Caco-2 (cell line): ENCODE data around the gene MYO9A. TPM values are rescaled to one million over a fixed set of nuclear protein-coding genes. Genes with fewer than 3 reads are reported as not detected.

ENCODE experiments used
- BruUV-seq: library from RNA; stranded (reverse); fragments of 400-500 nt; replicated peaks from 2 replicates; lab custom pipeline; 2021; lab: Mats Ljungman, UMichigan
- CTCF ChIA-PET: fragments of 300-600 bp; sonication (Branson Sonifier 250); formaldehyde crosslinking; loops from one replicate; lab custom pipeline; 2022; ENCODE audit warnings: antibody characterized with exemption; lab: Charles Lee
- POLR2A ChIA-PET: fragments of 300-600 bp; sonication (Branson Sonifier 250); formaldehyde crosslinking; loops from one replicate; lab custom pipeline; 2022; ENCODE audit warnings: antibody characterized with exemption; lab: Charles Lee
- DNase-seq, 2 experiments: peaks; one replicate each; pipeline versions ENCODE4 v3.0.0 to v3.0.0-alpha.2; 2020 to 2022
- H3K27me3 ChIP-seq: replicated peaks from 2 replicates; pipeline ENCODE4 v1.6.0; 2011; ENCODE audit warnings: low read length; ENCODE audit not compliant: control insufficient read depth, insufficient read depth
- H3K36me3 ChIP-seq: 2 replicates; pipeline ENCODE4 v1.5.1; 2011; ENCODE audit warnings: low read length; ENCODE audit not compliant: control insufficient read depth, insufficient read depth
- H3K4me1 ChIP-seq: fragments of 250-450 bp; sonication (Bioruptor Pico); 2 replicates; pipeline ENCODE4 v1.5.1; 2020; ENCODE audit warnings: mild to moderate bottlenecking
- H3K4me3 ChIP-seq: 2 replicates; pipeline ENCODE4 v1.5.1; 2011; ENCODE audit warnings: low read depth, mild to moderate bottlenecking, control low read depth, low read length
- H3K9me3 ChIP-seq: fragments of 250-450 bp; sonication (Bioruptor Pico); 2 replicates; pipeline ENCODE4 v1.5.1; 2020; ENCODE audit warnings: mild to moderate bottlenecking, moderate library complexity
- H3K27ac Mint-ChIP-seq: one replicate; pipeline ENCODE4 v1.8.0; 2022; ENCODE audit warnings: mixed read lengths; ENCODE audit not compliant: unreplicated experiment
- H3K27me3 Mint-ChIP-seq: one replicate; pipeline ENCODE4 v1.8.0; 2022; ENCODE audit warnings: mixed read lengths; ENCODE audit not compliant: insufficient read depth, unreplicated experiment
- H3K36me3 Mint-ChIP-seq: one replicate; pipeline ENCODE4 v1.8.0; 2022; ENCODE audit warnings: mild to moderate bottlenecking, mixed read lengths; ENCODE audit not compliant: insufficient read depth, unreplicated experiment
- H3K4me1 Mint-ChIP-seq: one replicate; pipeline ENCODE4 v1.8.0; 2022; ENCODE audit warnings: low read depth, mixed read lengths; ENCODE audit not compliant: unreplicated experiment
- H3K4me3 Mint-ChIP-seq: one replicate; pipeline ENCODE4 v1.8.0; 2022; ENCODE audit warnings: mild to moderate bottlenecking, moderate library complexity, mixed read lengths; ENCODE audit not compliant: unreplicated experiment
- H3K9me3 Mint-ChIP-seq: one replicate; pipeline ENCODE4 v1.8.0; 2022; ENCODE audit warnings: mixed read lengths; ENCODE audit not compliant: unreplicated experiment
- CTCF ChIP-seq, 2 experiments: fragments of 200-600 bp in 1 of 2; IDR thresholded peaks; 1 replicate in 1 of 2; 2 replicates in 1 of 2; pipeline versions ENCODE4 v1.5.1 to v1.8.0; 2011 to 2022; ENCODE audit warnings: antibody characterized with exemption in 1 of 2, control low read depth in 1 of 2, inconsistent platforms in 1 of 2, low read depth in 1 of 2, low read length in 1 of 2, mild to moderate bottlenecking in 1 of 2, moderate library complexity in 1 of 2; ENCODE audit not compliant: insufficient read depth in 1 of 2, severe bottlenecking in 1 of 2, unreplicated experiment in 1 of 2
- intact Hi-C: fragments of 100-400 bp; cut with micrococcal nuclease; formaldehyde crosslinking; loops from one replicate; pipeline ENCODE4 v1.10.0; 2022; ENCODE audit not compliant: unreplicated experiment
- total RNA-seq: library from RNA; stranded (reverse); gene quantifications from 2 replicates; pipeline ENCODE4 v1.2.3, GENCODE V29; 2022

Gene MYO9A
- total RNA-seq, 1 experiment from 2014 or later: 71.9 TPM

GRCh38 chr15:72034859-72035650 is 82.9 kb downstream of the MYO9A start:
- ChIA-PET CTCF (no interaction called here), POLR2A (no interaction called here)
- BruUV-seq: no TSS peak
- Mint-ChIP-seq H3K4me1 (peaks cover 21% of the 10 kb centered on the region), H3K27ac (no peak overlapping the region), H3K27me3 (no peaks in the 10 kb centered on the region), H3K4me3 (no peak overlapping the region), H3K9me3 (no peaks in the 10 kb centered on the region), H3K36me3 (peaks cover 46% of the 10 kb centered on the region)
- Histone ChIP-seq H3K36me3 (no peaks in the 10 kb centered on the region; the same call in 1 of the 2 replicates), H3K4me1 (0 out of 2 replicates have a peak, but pooled peaks cover 6% of the 10 kb centered on the region), H3K9me3 (no peaks in the 10 kb centered on the region; the same call in 1 of the 2 replicates), H3K4me3 (no peak overlapping the region), H3K27me3 (no peaks in the 10 kb centered on the region)
- intact Hi-C loops: no loop called here
- no peak for DNase-seq
- TF ChIP-seq CTCF (IDR thresholded peaks at IDR 0.05; ENCODE audit: insufficient read depth in 1 of 2, low read depth in 1 of 2, low read length in 1 of 2, severe bottlenecking in 1 of 2, unreplicated experiment in 1 of 2): no peak

GRCh38 chr15:72034351-72034750 is 83.6 kb downstream of the MYO9A start:
- no peaks in the 10 kb centered on the region for H3K9me3 Mint-ChIP-seq
- Histone ChIP-seq H3K36me3 (no peaks in the 10 kb centered on the region), H3K4me1 (0 out of 2 replicates have a peak, but pooled peaks cover 6% of the 10 kb centered on the region), H3K4me3 (no peak overlapping the region), H3K9me3 (no peaks in the 10 kb centered on the region; the same call in 1 of the 2 replicates), H3K27me3 (no peaks in the 10 kb centered on the region)
- ChIA-PET CTCF (no interaction called here), POLR2A (no interaction called here)
- no peak overlapping the region for H3K4me3 Mint-ChIP-seq
- H3K27me3 Mint-ChIP-seq: no peaks in the 10 kb centered on the region
- no peak for DNase-seq
- H3K36me3 Mint-ChIP-seq: peaks cover 41% of the 10 kb centered on the region
- H3K27ac Mint-ChIP-seq: no peak overlapping the region
- TF ChIP-seq CTCF (IDR thresholded peaks at IDR 0.05; ENCODE audit: insufficient read depth in 1 of 2, low read depth in 1 of 2, low read length in 1 of 2, severe bottlenecking in 1 of 2, unreplicated experiment in 1 of 2): no peak
- BruUV-seq: no TSS peak
- peaks cover 21% of the 10 kb centered on the region for H3K4me1 Mint-ChIP-seq
- intact Hi-C loops: no loop called here

GRCh38 chr15:72033711-72034110 is 84.2 kb downstream of the MYO9A start:
- H3K9me3 Mint-ChIP-seq: no peaks in the 10 kb centered on the region
- H3K36me3 Mint-ChIP-seq: peaks cover 41% of the 10 kb centered on the region
- H3K27me3 ChIP-seq: no peaks in the 10 kb centered on the region
- H3K9me3 ChIP-seq: no peaks in the 10 kb centered on the region; the same call in 1 of the 2 replicates
- DNase-seq: no peak
- H3K36me3 ChIP-seq: no peaks in the 10 kb centered on the region
- intact Hi-C loops: no loop called here
- H3K27ac Mint-ChIP-seq: no peak overlapping the region
- H3K27me3 Mint-ChIP-seq: no peaks in the 10 kb centered on the region
- H3K4me3 ChIP-seq: no peak overlapping the region
- H3K4me3 Mint-ChIP-seq: no peak overlapping the region
- H3K4me1 Mint-ChIP-seq: peaks cover 21% of the 10 kb centered on the region
- ChIA-PET POLR2A (no interaction called here), CTCF (no interaction called here)
- no peak for TF ChIP-seq CTCF (IDR thresholded peaks at IDR 0.05; ENCODE audit: insufficient read depth in 1 of 2, low read depth in 1 of 2, low read length in 1 of 2, severe bottlenecking in 1 of 2, unreplicated experiment in 1 of 2)
- no TSS peak for BruUV-seq
- H3K4me1 ChIP-seq: 0 out of 2 replicates have a peak, but pooled peaks cover 6% of the 10 kb centered on the region
